IMR-90 (cell line): ENCODE results near the gene CREG2. TPM values are rescaled to one million over a fixed set of nuclear protein-coding genes. Genes with fewer than 3 reads are reported as not detected.

Source experiments
- ATAC-seq: fragments of 200-7000 bp; cut with Tn5 transposase; 2 replicates; pipeline ENCODE4 v1.9.1; 2020; ENCODE audit warnings: low read depth, mild to moderate bottlenecking, moderate library complexity
- BruUV-seq: library from RNA; stranded (reverse); fragments of 400-500 nt; replicated peaks from 2 replicates; lab custom pipeline; 2021; lab: Mats Ljungman, UMichigan
- CTCF ChIA-PET: fragments of 300-600 bp; formaldehyde crosslinking; extraction: SDS; loops from one replicate; lab custom pipeline; 2021; ENCODE audit warnings: antibody characterized with exemption; lab: Yijun Ruan, JAX
- POLR2A ChIA-PET: fragments of 300-600 bp; sonication (Branson Sonifier 250); formaldehyde crosslinking; loops from one replicate; lab custom pipeline; 2022; ENCODE audit warnings: antibody characterized with exemption; ENCODE audit not compliant: unreplicated experiment; lab: Charles Lee
- DNase-seq: peaks from one replicate; pipeline ENCODE4 v3.0.0; 2013
- H2AFZ ChIP-seq: replicated peaks from 2 replicates; pipeline ENCODE3; 2013; ENCODE audit warnings: low read length, mild to moderate bottlenecking; ENCODE audit not compliant: poor library complexity
- H2AK5ac ChIP-seq: 2 replicates; pipeline ENCODE4 v1.6.1; 2013; ENCODE audit warnings: low read depth, low read length, inconsistent platforms
- H2AK9ac ChIP-seq: replicated peaks from 2 replicates; pipeline ENCODE3; 2013; ENCODE audit warnings: mild to moderate bottlenecking, low read depth, low read length, moderate library complexity; ENCODE audit not compliant: poor library complexity
- H2BK120ac ChIP-seq: 2 replicates; pipeline ENCODE4 v1.6.1; 2013; ENCODE audit warnings: low read depth, low read length, inconsistent platforms
- H2BK15ac ChIP-seq: 3 replicates; pipeline ENCODE4 v1.6.1; 2013; ENCODE audit warnings: low read depth, low read length, inconsistent platforms
- H2BK20ac ChIP-seq: 2 replicates; pipeline ENCODE4 v1.6.1; 2013; ENCODE audit warnings: low read depth, mild to moderate bottlenecking, inconsistent platforms, low read length, moderate library complexity
- H2BK5ac ChIP-seq: 2 replicates; pipeline ENCODE4 v1.6.1; 2013; ENCODE audit warnings: mild to moderate bottlenecking, low read depth, low read length, inconsistent platforms; ENCODE audit not compliant: poor library complexity, severe bottlenecking
- H3K14ac ChIP-seq: replicated peaks from 2 replicates; pipeline ENCODE4 v1.6.1; 2013; ENCODE audit warnings: low read depth, low read length, inconsistent platforms
- H3K18ac ChIP-seq: 2 replicates; pipeline ENCODE4 v1.6.1; 2013; ENCODE audit warnings: low read depth, low read length, control low read depth
- H3K23ac ChIP-seq: 2 replicates; pipeline ENCODE4 v1.6.1; 2013; ENCODE audit warnings: low read depth, low read length, inconsistent platforms
- H3K27ac ChIP-seq: 2 replicates; pipeline ENCODE4 v1.5.1; 2013; ENCODE audit warnings: mild to moderate bottlenecking, control low read depth, low read length; ENCODE audit not compliant: insufficient read depth
- H3K27me3 ChIP-seq: 2 replicates; pipeline ENCODE4 v1.6.1; 2013; ENCODE audit warnings: low read length; ENCODE audit not compliant: control insufficient read depth, insufficient read depth
- H3K36me3 ChIP-seq: 2 replicates; pipeline ENCODE4 v1.6.1; 2013; ENCODE audit warnings: low read length, mixed read lengths; ENCODE audit not compliant: control insufficient read depth, insufficient read depth
- H3K4ac ChIP-seq: 2 replicates; pipeline ENCODE4 v1.6.1; 2013; ENCODE audit warnings: low read depth, low read length, inconsistent platforms
- H3K4me1 ChIP-seq: 2 replicates; pipeline ENCODE4 v1.6.1; 2013; ENCODE audit warnings: low read length, mixed read lengths; ENCODE audit not compliant: control insufficient read depth, insufficient read depth
- H3K4me2 ChIP-seq: 2 replicates; pipeline ENCODE4 v1.6.1; 2013; ENCODE audit warnings: low read depth, mild to moderate bottlenecking, control low read depth, low read length, moderate library complexity
- H3K4me3 ChIP-seq: 2 replicates; pipeline ENCODE4 v1.5.1; 2013; ENCODE audit warnings: low read depth, mild to moderate bottlenecking, control low read depth, low read length, moderate library complexity; ENCODE audit not compliant: insufficient read depth
- H3K56ac ChIP-seq: 2 replicates; pipeline ENCODE4 v1.6.1; 2013; ENCODE audit warnings: low read length, inconsistent platforms; ENCODE audit not compliant: insufficient read depth; ENCODE audit errors: extremely low read depth
- H3K79me1 ChIP-seq, 2 experiments: 2 replicates each; pipeline ENCODE4 v1.6.1; 2013; ENCODE audit warnings: low read length in 2 of 2, inconsistent platforms in 1 of 2, low read depth in 1 of 2
- H3K9ac ChIP-seq: 2 replicates; pipeline ENCODE4 v1.6.1; 2013; ENCODE audit warnings: low read depth, low read length, control low read depth
- H3K9me1 ChIP-seq: 2 replicates; pipeline ENCODE4 v1.6.1; 2013; ENCODE audit warnings: low read length, inconsistent platforms; ENCODE audit not compliant: insufficient read depth
- H3K9me3 ChIP-seq: 2 replicates; pipeline ENCODE4 v1.6.1; 2013; ENCODE audit warnings: low read length; ENCODE audit not compliant: control insufficient read depth, insufficient read depth
- H4K20me1 ChIP-seq: 2 replicates; pipeline ENCODE4 v1.6.1; 2013; ENCODE audit warnings: low read length, inconsistent platforms; ENCODE audit not compliant: insufficient read depth
- H4K5ac ChIP-seq: 2 replicates; pipeline ENCODE4 v1.6.1; 2013; ENCODE audit warnings: mild to moderate bottlenecking, low read depth, low read length, control low read depth
- H4K8ac ChIP-seq, 2 experiments: 2 replicates each; pipeline ENCODE4 v1.6.1; 2013; ENCODE audit warnings: low read depth in 2 of 2, low read length in 2 of 2, control low read depth in 1 of 2, inconsistent platforms in 1 of 2
- H4K91ac ChIP-seq: 2 replicates; pipeline ENCODE4 v1.6.1; 2013; ENCODE audit warnings: low read depth, low read length, inconsistent platforms; ENCODE audit not compliant: insufficient read depth
- CEBPB ChIP-seq: IDR thresholded peaks from 2 replicates; pipeline ENCODE4 v1.6.1; 2012; ENCODE audit warnings: low read depth, low read length, improper control_type of control experiment
- POLR2A ChIP-seq: IDR thresholded peaks from 2 replicates; pipeline ENCODE4 v1.6.1; 2012; ENCODE audit warnings: mild to moderate bottlenecking, low read depth, low read length
- RAD21 ChIP-seq: IDR thresholded peaks from 2 replicates; pipeline ENCODE4 v1.6.1; 2012; ENCODE audit warnings: low read length, improper control_type of control experiment
- WGBS, 2 experiments: methylation state at CpG; one replicate each; pipeline versions ENCODE4 v1.1.5 to v1.1.7; 2013; ENCODE audit warnings: missing lambda C conversion rate in 2 of 2; ENCODE audit not compliant: insufficient read length in 1 of 2; ENCODE audit errors: extremely low coverage in 2 of 2; 5-methylcytosine and 5-hydroxymethylcytosine counted together
- dilution Hi-C: fragments of 300-500 bp; cut with HindIII; formaldehyde crosslinking; loops from one replicate; pipeline ENCODE4 v1.14.3; 2018; ENCODE audit warnings: low sequenced_read_pairs; ENCODE audit not compliant: unreplicated experiment
- in situ Hi-C: fragments of 300-500 bp; cut with MboI; formaldehyde crosslinking; loops from 3 replicates; pipeline ENCODE4 v1.14.3; 2019; ENCODE audit warnings: low sequenced_read_pairs, inconsistent platforms, mixed read lengths
- intact Hi-C: fragments of 100-400 bp; cut with micrococcal nuclease; formaldehyde crosslinking; loops from 2 replicates; pipeline ENCODE4 v1.10.0; 2022
- polyA plus RNA-seq, 3 experiments: library from polyadenylated mRNA; depleted of rRNA; stranded (reverse); fragments of >200 nt; gene quantifications; 2 replicates each; pipeline ENCODE4 v1.2.3, GENCODE V29; 2012; ENCODE audit warnings: low replicate concordance in 1 of 3
- total RNA-seq: library from RNA; depleted of rRNA; stranded (reverse); fragments of >200 nt; gene quantifications from 2 replicates; pipeline ENCODE4 v1.2.3, GENCODE V29; 2012

The CREG2 gene
- total and polyA plus RNA-seq, 2 of the 4 experiments (the other 2 are of a cell fraction): 0.17 TPM; not detected in 1

DNA sequence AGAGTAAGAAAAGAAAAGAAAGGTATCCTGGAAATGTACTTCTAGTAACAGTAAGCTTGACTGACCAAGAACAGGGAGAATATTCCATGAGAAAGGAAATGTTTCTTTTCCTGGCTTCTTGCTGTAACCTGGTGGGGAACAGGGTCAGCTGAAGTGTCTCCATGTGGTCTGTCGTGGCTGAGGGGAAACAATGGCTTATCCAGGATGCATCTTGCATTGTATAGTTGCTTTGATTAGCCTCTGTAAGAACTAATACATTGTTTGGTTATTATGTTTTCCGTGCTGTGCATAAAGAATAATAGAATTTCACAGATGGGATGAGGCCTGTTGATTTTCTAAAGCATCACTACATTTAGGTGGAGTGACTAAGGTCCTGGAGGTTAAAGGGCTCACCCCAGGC lies 4.9 kb downstream of the CREG2 start:
- Histone ChIP-seq H2AK9ac (no peak overlapping the region), H3K27ac (no peak overlapping the region), H3K27me3 (peaks cover 34% of the 10 kb centered on the region), H3K79me1 (no peaks in the 10 kb centered on the region), H3K56ac (no peak overlapping the region), H2AK5ac (no peak overlapping the region), H3K4me2 (no peak overlapping the region), H2BK20ac (no peak overlapping the region), H4K5ac (no peak overlapping the region), H3K36me3 (no peaks in the 10 kb centered on the region), H4K20me1 (no peaks in the 10 kb centered on the region), H3K9me3 (no peaks in the 10 kb centered on the region), H3K4me3 (no peak overlapping the region), H3K9me1 (no peaks in the 10 kb centered on the region), H3K4me1 (peaks cover 3% of the 10 kb centered on the region; the same call in 1 of the 2 replicates), H2AFZ (no peak overlapping the region), H3K9ac (no peak overlapping the region), H4K91ac (no peak overlapping the region), H2BK5ac (no peak overlapping the region), H2BK120ac (no peak overlapping the region), H4K8ac (no peak overlapping the region), H3K18ac (no peak overlapping the region), H2BK15ac (no peak overlapping the region), H3K23ac (no peak overlapping the region), H3K4ac (no peak overlapping the region), H3K14ac (no peak overlapping the region)
- intact Hi-C loops (no loop called here), in situ Hi-C loops (no loop called here), dilution Hi-C loops (no loop called here)
- ATAC-seq (no peak), DNase-seq (no peak)
- no TSS peak for BruUV-seq
- CTCF ChIA-PET: no interaction called here
- POLR2A ChIA-PET: no interaction called here
- no CpG with 5 or more reads among the region's 2 CpGs for WGBS, 2 experiments
- TF ChIP-seq CEBPB (no peak), POLR2A (no peak), RAD21 (no peak)
